HG03442 (cell line): ENCODE data around the gene RIMS4.

Experiments used
- ATAC-seq: cut with Tn5 transposase; IDR thresholded peaks from one replicate; pipeline ENCODE4 v1.9.1; 2021; ENCODE audit warnings: mild to moderate bottlenecking, moderate library complexity; ENCODE audit not compliant: unreplicated experiment

Gene RIMS4

DNA sequence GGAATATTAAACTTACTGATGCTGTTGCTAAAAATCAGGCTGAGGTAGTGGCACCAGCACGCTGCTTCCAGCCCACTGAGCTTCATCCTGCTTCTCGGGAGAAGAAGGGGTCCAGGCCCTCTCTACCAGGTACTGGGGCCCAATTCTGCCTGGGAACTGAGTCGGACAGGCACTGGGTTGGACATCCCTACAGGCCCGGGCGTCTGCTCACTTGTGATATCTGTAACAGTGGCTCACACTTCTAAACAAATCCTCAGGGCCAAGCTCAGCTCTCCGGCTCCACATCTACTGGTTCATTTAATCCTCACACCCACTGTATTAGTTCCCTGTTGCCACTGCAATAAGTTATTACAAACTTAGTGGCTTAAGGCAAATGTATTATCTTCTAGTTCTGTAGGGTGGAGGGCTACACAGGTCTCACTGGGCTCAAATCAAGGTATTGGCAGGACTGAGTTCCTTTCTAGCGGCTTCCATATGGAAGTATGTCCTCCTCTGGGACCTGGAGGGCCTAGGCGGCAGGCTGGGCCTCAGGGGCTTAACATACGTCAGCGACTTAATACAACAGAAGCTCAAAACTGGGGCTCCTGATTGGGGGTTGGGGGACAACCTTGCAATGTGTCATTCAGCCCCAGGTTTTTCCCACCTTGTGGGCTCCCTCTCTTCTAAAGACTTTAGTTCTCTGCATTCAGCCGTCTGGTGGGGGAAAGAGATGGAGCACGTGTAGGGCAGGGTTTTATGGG, 66.3 kb downstream of the RIMS4 start:
- no peak for ATAC-seq

DNA sequence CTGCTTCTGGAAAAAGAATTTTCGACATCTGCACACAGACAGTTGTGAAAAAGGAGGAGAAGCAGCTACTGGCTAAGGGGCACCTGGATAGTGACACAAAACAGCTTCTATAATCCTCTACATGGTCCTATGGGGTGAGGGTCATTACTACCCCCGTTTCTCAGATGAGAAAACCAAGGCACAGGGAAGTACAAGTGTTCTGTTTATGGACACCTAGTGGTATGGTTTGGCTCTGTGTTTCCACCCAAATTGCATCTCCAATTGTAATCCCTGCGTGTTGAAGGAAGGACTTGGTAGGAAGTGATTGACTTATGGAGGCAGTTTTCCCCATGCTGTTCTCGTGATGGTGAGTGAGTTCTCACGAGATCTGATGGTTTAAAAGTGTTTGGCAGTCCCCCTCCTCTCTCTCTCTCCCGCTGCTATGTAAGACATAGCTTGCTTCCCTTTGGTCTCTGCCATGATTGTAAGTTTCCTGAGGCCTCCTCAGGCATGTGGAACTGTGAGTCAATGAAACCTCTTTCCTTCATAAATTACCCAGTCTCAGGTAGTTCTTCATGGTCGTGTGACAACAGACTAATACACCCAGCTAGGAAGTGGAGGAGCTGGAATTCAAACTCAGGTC, 67.2 kb downstream of the RIMS4 start:
- ATAC-seq, result no peak

DNA sequence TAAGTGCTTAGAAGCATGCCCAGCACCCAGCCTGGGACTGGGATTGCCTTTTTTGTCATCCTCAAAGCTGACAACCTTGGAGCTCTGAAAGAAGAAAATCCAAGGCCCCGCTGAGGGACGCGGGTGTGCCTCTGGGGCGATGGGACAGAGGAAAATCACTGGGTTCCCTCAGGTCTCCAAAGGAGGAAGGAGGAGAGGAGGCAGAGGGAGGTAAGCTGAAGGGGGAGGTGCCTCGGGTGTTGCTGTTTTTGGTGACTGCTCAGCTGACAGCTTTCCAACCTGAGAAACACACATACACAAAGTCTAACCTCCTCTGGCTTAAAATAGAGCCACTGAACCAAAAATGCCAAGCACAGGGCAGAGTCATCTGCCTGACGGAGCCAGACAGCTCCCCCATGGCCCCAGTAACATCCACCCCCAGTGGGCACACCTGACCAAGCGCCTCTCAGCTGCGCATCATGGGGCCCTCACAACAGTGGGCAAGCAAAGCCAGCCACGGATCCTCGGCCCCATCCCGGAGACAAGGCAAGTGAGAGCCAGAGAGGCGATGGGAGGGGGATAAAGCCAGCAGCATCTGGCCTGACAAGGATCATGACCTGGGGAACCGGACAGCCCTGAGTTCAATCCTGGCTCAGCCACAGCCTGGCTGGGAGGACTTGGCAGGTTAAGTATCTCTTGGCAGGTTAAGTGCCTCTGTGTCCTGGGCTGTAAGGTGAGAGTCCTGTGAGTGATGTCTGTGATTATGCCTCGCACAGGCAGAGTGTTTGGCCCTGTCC, 67.9 kb downstream of the RIMS4 start:
- ATAC-seq, result no peak

DNA sequence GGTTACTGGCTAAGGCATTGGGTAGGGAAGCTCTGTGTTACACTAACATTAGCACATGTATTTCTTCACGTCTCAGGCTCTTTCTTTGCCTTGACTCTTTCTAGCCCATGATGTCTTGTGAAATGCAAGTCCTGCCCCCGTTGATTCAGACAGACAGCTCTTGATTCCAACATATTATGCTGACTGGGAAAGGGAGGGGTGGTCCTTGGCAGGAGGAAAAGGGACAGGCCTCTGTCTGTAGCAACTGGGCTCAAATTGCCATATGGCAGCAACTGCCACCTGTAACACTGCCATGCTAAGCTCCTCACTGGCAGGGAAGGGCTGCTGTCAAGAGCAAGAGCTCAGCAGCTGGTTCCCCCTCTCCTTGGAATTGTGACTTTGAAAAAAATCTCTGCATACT, 70.4 kb downstream of the RIMS4 start:
- no peak for ATAC-seq

DNA sequence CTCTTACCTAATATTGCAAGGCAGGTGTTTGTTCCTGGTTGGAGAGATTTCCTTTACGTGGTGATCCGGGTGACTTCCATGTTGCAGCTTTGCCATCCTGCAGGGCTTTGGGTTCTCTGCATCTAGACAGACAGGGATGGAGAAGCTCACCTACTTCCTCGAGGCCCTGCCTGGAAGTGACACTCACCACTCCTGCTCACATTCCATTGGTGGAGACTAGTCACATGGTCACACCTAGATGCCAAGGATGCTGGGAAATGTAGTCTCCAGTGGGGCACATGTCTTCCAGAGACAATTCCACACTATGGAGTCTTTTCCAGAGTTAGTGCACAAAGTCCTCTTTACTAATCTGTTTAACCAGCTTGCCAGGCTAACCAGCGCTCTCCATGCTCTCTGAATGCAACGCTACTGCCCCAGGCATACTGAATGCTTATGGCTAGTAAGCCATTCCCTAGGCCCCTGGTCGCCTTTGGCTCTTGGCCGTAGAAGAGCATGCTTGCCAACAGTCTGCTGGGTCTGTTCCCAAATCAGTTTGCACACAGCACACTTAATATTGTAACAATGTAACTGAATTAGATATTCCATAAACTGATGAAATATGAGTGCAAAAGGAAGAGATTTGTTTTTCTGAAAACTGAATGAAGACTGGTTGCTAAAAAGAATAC, 71.4 kb downstream of the RIMS4 start:
- ATAC-seq, result peak; percentile 42

DNA sequence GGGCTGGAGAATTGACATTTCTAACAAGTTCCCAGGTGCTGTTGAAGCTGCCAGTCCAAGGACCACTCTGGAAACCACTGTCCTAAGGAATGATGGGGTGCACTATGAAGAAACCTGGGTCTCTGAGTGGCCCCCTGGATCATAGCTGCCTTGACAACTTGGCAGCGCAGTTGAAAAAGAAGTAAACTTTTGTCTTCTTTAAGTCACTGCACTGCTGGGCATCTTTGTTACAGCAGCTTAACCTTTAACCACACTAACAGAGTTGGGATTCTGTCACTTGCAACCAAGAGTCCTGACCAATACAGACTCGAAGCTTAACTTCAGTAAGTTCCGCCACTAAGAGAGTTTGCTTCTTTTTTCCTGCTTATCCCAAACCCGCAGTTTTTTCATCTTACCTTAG, 73.2 kb downstream of the RIMS4 start:
- no peak for ATAC-seq

DNA sequence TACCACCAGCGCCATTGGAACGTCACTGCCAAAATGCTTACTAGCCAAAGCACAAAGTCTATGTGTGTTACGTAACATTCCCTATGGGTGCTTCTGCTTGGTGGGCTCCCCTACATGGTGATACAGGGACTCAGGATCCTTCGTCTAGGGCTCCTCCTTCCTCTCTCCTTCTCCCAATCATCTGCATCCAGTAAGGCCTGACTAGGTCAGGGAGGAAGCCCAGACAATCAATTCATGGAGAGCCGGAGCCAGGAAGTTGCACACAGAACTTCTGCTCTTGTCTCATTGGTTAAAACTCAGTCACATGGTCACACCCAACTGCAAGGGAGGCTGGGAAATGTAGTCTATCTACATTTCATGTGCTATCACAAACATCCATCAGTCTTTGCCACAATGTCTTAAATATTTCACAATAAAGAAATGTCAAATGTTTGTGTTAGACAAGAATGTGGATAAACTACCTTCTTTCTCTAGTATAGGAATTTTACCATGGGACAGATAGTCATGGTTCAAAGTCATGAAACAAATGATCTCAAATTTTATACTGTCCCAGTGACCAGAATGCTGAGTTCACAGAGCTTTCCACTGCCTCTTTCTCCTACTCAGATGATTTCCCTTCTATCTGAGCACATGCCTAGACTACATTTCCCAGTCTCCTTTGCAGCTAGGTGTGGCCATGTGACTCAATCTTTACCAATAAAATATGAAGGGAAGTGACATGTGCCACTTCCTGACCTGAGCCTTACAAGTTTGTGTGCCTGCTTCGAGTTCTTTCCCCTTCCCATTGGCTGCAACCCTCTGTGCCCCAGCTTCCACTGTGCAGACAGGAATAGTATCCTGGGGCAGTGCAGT, 74.0 kb downstream of the RIMS4 start:
- ATAC-seq, result no peak

DNA sequence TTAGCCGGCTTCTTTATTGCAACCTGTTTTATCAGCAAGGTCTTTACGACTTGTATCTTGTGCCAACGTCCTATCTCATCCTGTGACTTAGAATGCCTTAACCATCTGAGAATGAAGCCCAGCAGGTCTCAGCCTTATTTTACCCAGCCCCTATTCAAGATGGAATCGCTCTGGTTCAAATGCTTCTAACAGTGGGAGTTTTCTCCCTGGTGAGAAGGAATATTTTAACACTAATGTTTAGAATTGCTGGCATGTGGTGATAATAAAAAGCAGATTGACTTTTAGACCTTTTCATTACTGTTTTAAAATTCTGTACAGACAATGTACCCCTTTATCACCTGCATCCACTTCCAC, 74.6 kb downstream of the RIMS4 start:
- ATAC-seq, result no peak

DNA sequence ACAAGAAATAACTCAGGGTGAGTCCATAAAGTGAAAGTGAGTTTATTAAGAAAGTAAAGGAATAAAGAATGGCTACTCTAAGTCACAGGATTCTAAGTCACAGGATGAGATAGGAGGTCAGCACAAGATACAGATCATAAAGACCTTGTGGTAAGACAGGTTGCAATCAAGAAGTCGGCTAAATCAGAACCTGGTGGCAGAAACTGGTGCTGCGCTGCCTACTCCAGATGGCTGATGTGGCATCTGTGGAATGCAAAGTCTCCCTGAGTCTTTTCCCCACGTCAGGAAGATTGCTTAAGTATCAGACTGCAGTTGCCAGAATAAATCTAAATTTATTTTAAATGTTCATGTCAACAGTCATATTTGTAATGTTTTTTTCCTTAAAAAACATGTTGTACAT, 75.4 kb downstream of the RIMS4 start:
- ATAC-seq, result no peak

DNA sequence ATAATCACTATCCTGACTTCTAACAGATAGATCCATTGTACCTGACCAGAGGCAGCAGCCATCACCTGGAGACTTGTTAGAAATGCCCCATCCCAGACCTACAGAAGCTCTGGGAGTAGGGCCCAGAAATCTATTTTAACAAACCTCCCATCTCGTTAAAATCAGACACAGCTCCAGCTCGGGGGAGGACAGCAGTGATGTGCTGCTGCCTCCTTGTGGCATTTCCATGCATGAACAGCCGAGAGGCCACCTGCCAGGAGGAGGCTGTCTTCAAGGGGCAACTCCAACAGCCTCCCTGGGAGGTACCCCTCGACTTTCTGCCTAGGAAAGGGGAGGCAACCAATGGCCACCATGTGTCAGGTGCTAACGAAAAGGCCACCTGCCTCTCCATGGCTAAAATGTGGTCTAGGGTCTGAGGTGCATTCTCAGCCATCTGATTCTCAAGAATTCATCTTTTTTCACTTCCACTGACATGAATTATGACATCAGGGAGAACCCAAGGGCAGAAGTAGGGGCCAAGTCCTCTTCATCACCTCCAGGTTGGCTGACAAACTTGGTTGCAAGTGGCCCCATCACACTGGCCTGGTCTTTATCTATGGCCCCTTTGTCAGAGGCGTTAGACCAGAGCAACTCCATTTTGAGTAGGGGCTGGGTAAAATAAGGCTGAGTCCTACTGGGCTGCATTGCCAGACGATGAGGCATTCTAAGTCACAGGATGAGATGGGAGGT, 76.8 kb downstream of the RIMS4 start:
- no peak for ATAC-seq

DNA sequence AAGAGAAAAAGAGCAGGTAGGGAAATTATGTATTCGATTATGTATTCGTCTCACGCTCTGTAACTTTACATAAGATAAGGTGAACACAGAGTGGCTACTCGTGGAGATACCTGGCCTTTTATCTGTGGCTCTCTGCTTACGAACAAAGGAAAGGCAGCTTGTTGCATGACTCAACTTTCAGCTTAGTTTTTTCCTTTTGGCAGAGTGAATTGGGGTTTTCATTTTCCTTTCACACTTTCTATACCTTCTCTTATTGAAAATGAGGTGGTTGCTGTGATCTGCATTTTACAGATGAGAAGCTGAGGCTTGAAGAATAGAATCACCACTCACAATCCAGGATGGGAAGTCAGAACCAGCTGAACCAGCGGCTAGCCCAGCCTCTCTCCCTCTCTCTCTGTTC, 78.0 kb downstream of the RIMS4 start:
- ATAC-seq, result no peak

DNA sequence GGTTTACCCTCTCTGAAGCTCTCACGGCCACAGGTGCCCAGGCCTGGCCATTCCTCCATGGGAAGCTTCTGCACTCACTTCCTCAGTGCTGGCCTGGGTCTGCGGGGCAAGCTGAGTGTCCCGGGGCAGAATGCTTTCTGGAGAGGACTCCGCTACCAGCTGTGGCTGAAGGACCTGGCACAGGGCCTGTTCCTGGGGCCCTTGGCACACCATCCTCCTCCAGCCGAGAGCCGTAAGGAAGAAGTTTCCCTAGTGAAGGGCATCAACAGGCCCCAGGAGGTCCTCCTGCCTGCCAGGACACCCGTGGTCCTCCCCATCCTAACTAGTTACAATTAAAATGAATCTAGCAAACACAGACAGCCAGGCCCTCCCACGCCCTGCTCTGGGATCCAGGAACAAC, 78.7 kb downstream of the RIMS4 start:
- no peak for ATAC-seq

DNA sequence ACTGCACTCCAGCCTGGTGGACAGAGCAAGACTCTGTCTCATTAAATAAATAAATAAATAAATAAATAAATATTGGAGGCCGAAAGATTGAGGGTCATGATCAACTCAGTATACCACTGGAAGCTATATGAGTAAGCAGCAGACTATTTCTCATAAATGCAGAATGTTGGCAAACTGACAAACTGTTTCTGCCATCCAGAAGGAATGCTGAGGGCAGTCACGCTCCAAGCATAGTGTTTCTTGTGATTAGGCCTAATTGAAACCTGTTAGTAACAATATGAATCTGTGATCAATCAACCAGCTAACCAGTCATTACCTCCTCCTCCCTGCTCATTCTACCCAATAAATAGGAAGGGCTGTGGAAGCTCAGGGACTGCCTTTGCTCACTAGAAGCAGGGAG, 79.9 kb downstream of the RIMS4 start:
- ATAC-seq, result no peak

DNA sequence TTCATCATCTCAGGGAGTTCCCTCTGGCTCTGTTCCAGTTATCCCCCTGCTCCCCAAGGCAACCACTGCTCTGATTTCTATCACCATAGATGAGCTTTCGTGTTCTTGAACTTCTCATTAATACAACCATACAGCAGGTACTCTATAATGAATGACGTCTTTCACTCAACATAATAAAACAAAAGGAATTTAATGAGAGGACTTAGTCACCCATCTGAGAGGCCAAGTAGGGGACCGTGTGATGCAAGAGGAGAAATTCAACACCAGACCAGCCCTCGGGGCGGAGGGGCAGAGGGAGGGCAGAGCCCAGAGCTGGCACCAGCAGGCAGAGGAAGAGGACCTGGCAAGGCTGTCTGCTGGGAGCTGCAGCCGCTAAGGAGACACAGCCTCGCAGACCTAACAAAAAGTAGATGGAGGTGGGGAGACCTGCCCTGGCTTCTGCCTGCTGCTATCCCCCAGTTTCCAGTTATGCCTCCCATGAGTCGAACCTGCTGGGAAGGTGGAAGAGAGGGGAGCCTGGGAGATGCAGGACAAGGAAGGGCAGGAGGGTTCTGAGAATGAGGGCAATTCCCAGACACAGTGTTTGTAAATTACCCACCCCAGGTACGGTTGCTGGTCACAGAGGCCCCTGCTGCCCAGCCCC, 81.4 kb downstream of the RIMS4 start:
- ATAC-seq, result no peak

DNA sequence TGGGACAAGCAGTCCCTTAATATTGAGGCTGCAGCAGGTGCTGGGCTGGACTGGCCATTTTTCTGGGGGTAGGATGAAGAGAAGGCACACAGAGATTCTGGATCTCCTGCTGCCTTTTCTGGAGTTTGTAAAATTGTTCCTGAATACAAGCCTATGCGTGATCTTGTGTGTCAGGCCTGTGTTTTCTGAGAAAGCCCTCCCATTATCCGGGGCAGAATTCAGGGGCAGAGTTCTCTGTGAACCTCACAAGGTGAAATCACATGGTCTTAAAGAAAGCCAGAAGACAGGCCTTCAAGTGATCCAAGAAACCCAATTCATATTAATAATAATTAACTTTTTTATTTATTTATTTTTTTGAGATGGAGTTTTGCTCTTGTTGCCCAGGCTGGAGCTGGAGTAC, 82.7 kb downstream of the RIMS4 start:
- ATAC-seq, result no peak

DNA sequence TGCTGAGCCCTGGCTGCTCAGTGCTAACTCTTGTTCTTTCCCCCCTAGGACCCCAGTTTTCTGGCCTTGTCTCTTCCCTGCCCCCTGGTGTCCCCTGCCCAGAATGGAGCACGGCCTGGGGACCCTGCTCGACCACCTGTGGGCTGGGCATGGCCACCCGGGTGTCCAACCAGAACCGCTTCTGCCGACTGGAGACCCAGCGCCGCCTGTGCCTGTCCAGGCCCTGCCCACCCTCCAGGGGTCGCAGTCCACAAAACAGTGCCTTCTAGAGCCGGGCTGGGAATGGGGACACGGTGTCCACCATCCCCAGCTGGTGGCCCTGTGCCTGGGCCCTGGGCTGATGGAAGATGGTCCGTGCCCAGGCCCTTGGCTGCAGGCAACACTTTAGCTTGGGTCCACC, 83.3 kb downstream of the RIMS4 start:
- no peak for ATAC-seq

DNA sequence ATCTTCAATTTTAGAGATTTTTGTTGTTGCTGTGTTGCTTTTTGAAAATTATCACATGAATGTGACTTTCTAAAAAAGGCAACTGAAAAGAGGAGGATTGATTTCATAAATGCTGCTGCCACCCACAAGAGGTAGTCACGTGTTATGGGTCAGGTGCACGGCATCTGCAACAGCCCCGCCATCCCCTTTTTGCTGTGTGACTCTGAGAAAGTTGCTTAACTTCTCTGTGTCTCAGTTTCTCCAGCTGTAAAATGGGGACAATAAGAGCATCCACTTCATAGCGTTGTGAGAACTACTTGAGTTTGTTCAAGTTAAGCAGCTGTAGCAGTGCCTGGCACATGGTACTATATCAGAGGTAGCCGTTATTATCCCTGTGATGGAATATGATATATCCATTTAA, 84.5 kb downstream of the RIMS4 start:
- ATAC-seq, result no peak

DNA sequence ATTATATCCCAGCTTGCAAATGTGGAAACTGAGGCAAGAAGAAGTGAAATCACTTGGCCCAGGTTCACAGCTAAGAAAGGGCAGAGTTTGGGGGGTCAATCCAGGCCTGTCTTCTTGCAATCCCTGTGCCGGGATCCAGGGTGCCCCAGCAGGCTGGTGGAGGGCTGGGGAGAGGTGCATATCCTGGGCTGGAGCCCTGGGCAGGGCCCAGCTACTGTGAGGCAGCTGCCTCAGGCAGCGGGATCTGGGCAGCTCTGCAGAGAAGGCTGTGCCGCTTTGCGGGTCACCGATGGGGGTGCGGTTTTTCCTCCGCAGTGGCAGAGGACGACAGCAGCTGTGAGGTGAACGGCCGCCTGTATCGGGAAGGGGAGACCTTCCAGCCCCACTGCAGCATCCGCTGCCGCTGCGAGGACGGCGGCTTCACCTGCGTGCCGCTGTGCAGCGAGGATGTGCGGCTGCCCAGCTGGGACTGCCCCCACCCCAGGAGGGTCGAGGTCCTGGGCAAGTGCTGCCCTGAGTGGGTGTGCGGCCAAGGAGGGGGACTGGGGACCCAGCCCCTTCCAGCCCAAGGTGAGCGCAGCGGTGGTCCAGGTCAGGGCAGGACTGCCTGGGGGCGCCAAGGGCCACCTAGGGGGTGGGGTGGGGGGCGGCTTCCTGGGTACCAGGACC, 85.8 kb downstream of the RIMS4 start:
- no peak for ATAC-seq

DNA sequence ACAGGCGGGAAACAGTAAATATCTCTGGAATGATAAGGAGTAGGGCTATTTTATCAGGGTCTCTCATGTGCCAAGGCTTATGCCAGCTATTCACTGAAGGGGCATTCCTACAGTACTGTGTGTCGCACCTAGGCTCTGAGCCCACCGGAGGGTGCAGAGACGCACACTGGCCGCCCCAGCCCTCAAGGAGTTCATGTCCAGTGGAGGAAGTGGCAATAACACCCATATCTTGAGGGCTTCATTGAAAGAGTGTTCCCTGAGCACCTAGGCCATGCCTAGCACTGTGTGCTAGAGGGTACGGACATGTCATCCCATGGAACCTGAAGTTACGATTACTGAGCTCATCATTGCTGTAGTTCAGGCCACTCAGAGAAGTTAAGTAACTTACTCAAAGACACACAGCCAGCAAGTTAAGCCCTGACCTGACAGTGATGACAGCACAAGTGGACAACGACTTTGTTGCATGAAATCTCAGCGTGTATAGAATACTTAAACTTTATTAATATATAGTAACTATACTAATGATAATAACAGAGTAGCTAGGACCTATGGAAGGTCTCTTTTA, 86.5 kb downstream of the RIMS4 start:
- no peak for ATAC-seq
